HL-60/S4 treated with phorbol 12-myristate 13-acetate at 8.2 ng/mL for 4 days and 3 days (cell line): ENCODE measurements around the gene PRSS36.

ENCODE experiments used
- in situ Hi-C: fragments of 300-500 bp; cut with MboI; formaldehyde crosslinking; loops from 2 replicates; pipeline ENCODE4 v1.15.0; 2022; ENCODE audit warnings: low sequenced_read_pairs

Gene PRSS36

GRCh38 chr16:31128711-31129567 lies 20.9 kb downstream of the PRSS36 start:
- in situ Hi-C loops, result no loop called here

- in situ Hi-C loops, result no loop called here
Observed at GRCh38 chr16:31127182-31127581, 22.7 kb downstream of the PRSS36 start.

- in situ Hi-C loops, result no loop called here
Observed at GRCh38 chr16:31125844-31126243, 24.0 kb downstream of the PRSS36 start.

- in situ Hi-C loops, result no loop called here
Observed at GRCh38 chr16:31120129-31120528, 29.7 kb downstream of the PRSS36 start.

- in situ Hi-C loops, result no loop called here
Observed at GRCh38 chr16:31118223-31119155, 31.4 kb downstream of the PRSS36 start.

- in situ Hi-C loops, result no loop called here
Observed at GRCh38 chr16:31117384-31118222, 32.3 kb downstream of the PRSS36 start, which contains the start of gene KAT8. Gene KAT8 (plus strand): TSS chr16:31117664. CDS start chr16:31117682, 18 bp downstream.

GRCh38 chr16:31114468-31114867 lies 35.4 kb downstream of the PRSS36 start:
- in situ Hi-C loops, result no loop called here

- in situ Hi-C loops, result no loop called here
Observed at GRCh38 chr16:31113121-31114120, 36.4 kb downstream of the PRSS36 start.

- in situ Hi-C loops, result no loop called here
Observed at GRCh38 chr16:31112711-31113110, 37.2 kb downstream of the PRSS36 start.

GRCh38 chr16:31111881-31112466 lies 37.9 kb downstream of the PRSS36 start:
- in situ Hi-C loops, result no loop called here

GRCh38 chr16:31110106-31111034 lies 39.5 kb downstream of the PRSS36 start:
- in situ Hi-C loops, result no loop called here

- in situ Hi-C loops, result no loop called here
Observed at GRCh38 chr16:31109622-31110021, 40.2 kb downstream of the PRSS36 start.

- in situ Hi-C loops, result no loop called here
Observed at GRCh38 chr16:31108794-31109558, 40.9 kb downstream of the PRSS36 start.

GRCh38 chr16:31108035-31108793 lies 41.7 kb downstream of the PRSS36 start, which contains the start of gene BCKDK:
Gene BCKDK (plus strand): TSS chr16:31108386. CDS start chr16:31109224, 838 bp downstream.
- in situ Hi-C loops, result no loop called here

GRCh38 chr16:31107465-31107867 lies 42.4 kb downstream of the PRSS36 start:
- in situ Hi-C loops, result no loop called here
